DND-41 (cell line): ENCODE measurements around the gene HECW1.

Experiments
- CTCF ChIP-seq: IDR thresholded peaks from 2 replicates; pipeline ENCODE4 v1.5.1; 2012; ENCODE audit warnings: borderline replicate concordance, low read length, moderate library complexity, mild to moderate bottlenecking; ENCODE audit not compliant: poor library complexity, severe bottlenecking; ENCODE audit errors: extremely low read depth
- EZH2 ChIP-seq: IDR thresholded peaks from 3 replicates; pipeline ENCODE4 v1.6.1; 2012; ENCODE audit warnings: borderline replicate concordance, low read depth, mild to moderate bottlenecking, moderate library complexity, low read length, inconsistent platforms; ENCODE audit not compliant: severe bottlenecking

GRCh38 chr7:43535031-43535451 lies 422.6 kb downstream of the HECW1 start:
- no peak for TF ChIP-seq CTCF
- TF ChIP-seq EZH2, result no peak
